Measurements from ENCODE around the gene SMCO2. TPM values are rescaled to one million over a fixed set of nuclear protein-coding genes. Genes with fewer than 3 reads are reported as not detected.
A peak's percentile ranks its signal among the peaks of the same experiment; 100 is the strongest.

The SMCO2 gene
- total and polyA plus RNA-seq, 2 of the 4 experiments (the other 2 are of a cell fraction): 0.19 TPM; not detected in 1

DNA sequence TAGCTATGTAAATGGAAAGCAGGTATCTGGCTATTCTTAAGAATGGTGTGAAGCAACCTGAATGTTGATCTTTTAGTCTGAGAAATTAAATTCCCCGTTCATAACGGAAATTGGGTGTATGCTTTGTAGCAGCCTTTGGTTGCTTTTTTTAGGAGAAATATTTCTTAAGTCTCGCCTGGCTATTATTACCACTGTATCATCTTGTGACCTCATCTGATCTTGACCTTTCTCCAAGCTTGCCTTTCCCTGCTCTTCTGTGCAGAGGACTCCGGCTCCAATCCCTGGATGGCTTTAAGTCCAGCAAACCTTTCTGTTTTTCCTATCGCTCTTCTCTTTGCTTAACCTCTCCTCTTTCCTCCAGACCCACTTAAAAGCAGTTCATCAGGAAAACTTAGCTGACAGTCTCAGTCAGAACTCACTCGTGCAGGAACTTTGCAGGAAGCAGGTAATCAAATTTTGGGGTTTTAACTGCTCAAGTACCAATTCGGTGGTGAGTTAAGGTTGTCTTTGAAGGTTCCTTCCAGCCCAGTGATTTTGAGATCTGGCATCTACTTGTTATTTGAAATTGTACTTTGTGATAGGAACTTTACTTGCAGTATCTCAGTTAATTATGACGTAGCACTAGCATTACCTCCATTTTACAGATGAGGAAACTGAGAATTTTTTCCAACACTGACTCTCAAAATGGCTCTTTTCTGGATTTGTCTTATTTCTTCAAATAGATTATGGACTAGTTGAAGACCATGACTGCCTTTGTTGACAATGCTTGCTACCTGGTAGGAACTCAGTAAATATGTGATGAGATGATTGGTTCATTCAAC is 91.5 kb downstream of the SMCO2 start:
- Histone ChIP-seq H3K27me3 (ENCODE audit: control insufficient read depth, insufficient read depth, low read length) (no peaks in the 10 kb centered on the region), H3K18ac (ENCODE audit: low read depth, low read length) (no peak overlapping the region), H3K9me1 (ENCODE audit: insufficient read depth, low read length) (peaks cover 29% of the 10 kb centered on the region), H3K4me3 (ENCODE audit: insufficient read depth, low read depth, low read length) (no peak overlapping the region), H3K4me2 (ENCODE audit: low read depth, low read length) (no peak overlapping the region), H3K4me1 (ENCODE audit: control insufficient read depth, insufficient read depth, low read length) (peaks cover 16% of the 10 kb centered on the region), H3K14ac (replicated peaks; ENCODE audit: low read depth, low read length) (0 out of 2 replicates have a peak overlapping the region, but pooled peaks have one; percentile 33), H3K4ac (ENCODE audit: low read depth, low read length) (peak overlapping the region; percentile 21; the same call in 1 of the 2 replicates), H2AK5ac (ENCODE audit: low read depth, low read length) (no peak overlapping the region), H3K23ac (ENCODE audit: low read depth, low read length) (peak overlapping the region; percentile 8; the same call in 1 of the 2 replicates), H2BK120ac (ENCODE audit: low read depth, low read length) (no peak overlapping the region), H2AFZ (replicated peaks; ENCODE audit: low read length, poor library complexity) (no peak overlapping the region), H4K5ac (ENCODE audit: low read depth, low read length) (no peak overlapping the region), H2AK9ac (replicated peaks; ENCODE audit: low read depth, low read length, poor library complexity) (no peak overlapping the region), H4K8ac (ENCODE audit: low read depth in 2 of 2, low read length in 2 of 2) (no peak overlapping the region), H3K27ac (ENCODE audit: insufficient read depth, low read length) (no peak overlapping the region), H2BK5ac (ENCODE audit: low read depth, low read length, poor library complexity, severe bottlenecking) (no peak overlapping the region), H2BK15ac (ENCODE audit: low read depth, low read length) (no peak overlapping the region), H4K20me1 (ENCODE audit: insufficient read depth, low read length) (peaks cover 53% of the 10 kb centered on the region; the same call in 1 of the 2 replicates), H2BK20ac (ENCODE audit: low read depth, low read length) (no peak overlapping the region), H3K9me3 (ENCODE audit: control insufficient read depth, insufficient read depth, low read length) (no peaks in the 10 kb centered on the region), H3K9ac (ENCODE audit: low read depth, low read length) (no peak overlapping the region), H3K36me3 (ENCODE audit: control insufficient read depth, insufficient read depth, low read length) (peaks cover 2% of the 10 kb centered on the region; the same call in 1 of the 2 replicates), H3K56ac (ENCODE audit: extremely low read depth, insufficient read depth, low read length) (no peak overlapping the region), H3K79me1 (ENCODE audit: low read depth in 1 of 2, low read length in 2 of 2) (peaks cover 43 to 86% of the 10 kb centered on the region in 2 experiments), H4K91ac (ENCODE audit: insufficient read depth, low read depth, low read length) (no peak overlapping the region; the same call in 1 of the 2 replicates)
- TF ChIP-seq, protein P1, sequence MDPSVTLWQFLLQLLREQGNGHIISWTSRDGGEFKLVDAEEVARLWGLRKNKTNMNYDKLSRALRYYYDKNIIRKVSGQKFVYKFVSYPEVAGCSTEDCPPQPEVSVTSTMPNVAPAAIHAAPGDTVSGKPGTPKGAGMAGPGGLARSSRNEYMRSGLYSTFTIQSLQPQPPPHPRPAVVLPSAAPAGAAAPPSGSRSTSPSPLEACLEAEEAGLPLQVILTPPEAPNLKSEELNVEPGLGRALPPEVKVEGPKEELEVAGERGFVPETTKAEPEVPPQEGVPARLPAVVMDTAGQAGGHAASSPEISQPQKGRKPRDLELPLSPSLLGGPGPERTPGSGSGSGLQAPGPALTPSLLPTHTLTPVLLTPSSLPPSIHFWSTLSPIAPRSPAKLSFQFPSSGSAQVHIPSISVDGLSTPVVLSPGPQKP (IDR thresholded peaks at IDR 0.05; ENCODE audit: borderline replicate concordance, low read depth, low read length): no peak
- TF ChIP-seq, protein P2, sequence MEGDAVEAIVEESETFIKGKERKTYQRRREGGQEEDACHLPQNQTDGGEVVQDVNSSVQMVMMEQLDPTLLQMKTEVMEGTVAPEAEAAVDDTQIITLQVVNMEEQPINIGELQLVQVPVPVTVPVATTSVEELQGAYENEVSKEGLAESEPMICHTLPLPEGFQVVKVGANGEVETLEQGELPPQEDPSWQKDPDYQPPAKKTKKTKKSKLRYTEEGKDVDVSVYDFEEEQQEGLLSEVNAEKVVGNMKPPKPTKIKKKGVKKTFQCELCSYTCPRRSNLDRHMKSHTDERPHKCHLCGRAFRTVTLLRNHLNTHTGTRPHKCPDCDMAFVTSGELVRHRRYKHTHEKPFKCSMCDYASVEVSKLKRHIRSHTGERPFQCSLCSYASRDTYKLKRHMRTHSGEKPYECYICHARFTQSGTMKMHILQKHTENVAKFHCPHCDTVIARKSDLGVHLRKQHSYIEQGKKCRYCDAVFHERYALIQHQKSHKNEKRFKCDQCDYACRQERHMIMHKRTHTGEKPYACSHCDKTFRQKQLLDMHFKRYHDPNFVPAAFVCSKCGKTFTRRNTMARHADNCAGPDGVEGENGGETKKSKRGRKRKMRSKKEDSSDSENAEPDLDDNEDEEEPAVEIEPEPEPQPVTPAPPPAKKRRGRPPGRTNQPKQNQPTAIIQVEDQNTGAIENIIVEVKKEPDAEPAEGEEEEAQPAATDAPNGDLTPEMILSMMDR (conservative IDR thresholded peaks at IDR 0.05; ENCODE audit: low read depth, low read length): no peak
- TF ChIP-seq SMC3 (IDR thresholded peaks at IDR 0.05; ENCODE audit: low read depth, low read length) (no peak), RFX5 (IDR thresholded peaks at IDR 0.05; ENCODE audit: low read depth, low read length) (no peak), BHLHE40 (IDR thresholded peaks at IDR 0.05; ENCODE audit: low read depth, low read length) (no peak)
- TF ChIP-seq, protein P3, sequence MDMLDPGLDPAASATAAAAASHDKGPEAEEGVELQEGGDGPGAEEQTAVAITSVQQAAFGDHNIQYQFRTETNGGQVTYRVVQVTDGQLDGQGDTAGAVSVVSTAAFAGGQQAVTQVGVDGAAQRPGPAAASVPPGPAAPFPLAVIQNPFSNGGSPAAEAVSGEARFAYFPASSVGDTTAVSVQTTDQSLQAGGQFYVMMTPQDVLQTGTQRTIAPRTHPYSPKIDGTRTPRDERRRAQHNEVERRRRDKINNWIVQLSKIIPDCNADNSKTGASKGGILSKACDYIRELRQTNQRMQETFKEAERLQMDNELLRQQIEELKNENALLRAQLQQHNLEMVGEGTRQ (IDR thresholded peaks at IDR 0.05; ENCODE audit: low read depth, low read length): no peak
- dilution Hi-C loops (cut with HindIII; ENCODE audit: low sequenced_read_pairs, unreplicated experiment) (no loop called here), intact Hi-C loops (cut with micrococcal nuclease) (no loop called here), in situ Hi-C loops (cut with MboI; ENCODE audit: low sequenced_read_pairs) (no loop called here)
- ATAC-seq (ENCODE audit: low read depth): no peak
- DNase-seq: no peak
- ChIA-PET CTCF (no interaction called here), POLR2A (ENCODE audit: unreplicated experiment) (no interaction called here)
- BruUV-seq (replicated peaks): no TSS peak
- WGBS, 2 experiments (ENCODE audit: extremely low coverage in 2 of 2, insufficient read length in 1 of 2): 96% methylated on average over 4 of the region's 8 CpGs; no CpG with 5 or more reads in 1 of the 2 experiments
